HCT116 (cell line): ENCODE data around the gene EMILIN1.

Experiments used
- CTCF ChIP-seq, 3 experiments: fragments of 200-600 bp in 1 of 3; sonication (generic) in 1 of 3; IDR thresholded peaks in 2 of 3; conservative IDR thresholded peaks in 1 of 3; 2 replicates each; pipeline ENCODE4 v1.5.1; 2012 to 2017; ENCODE audit warnings: low read depth in 2 of 3, low read length in 2 of 3, antibody characterized with exemption in 1 of 3, borderline replicate concordance in 1 of 3, control low read depth in 1 of 3, mild to moderate bottlenecking in 1 of 3, mixed read lengths in 1 of 3, mixed run types in 1 of 3, moderate library complexity in 1 of 3; ENCODE audit not compliant: insufficient read depth in 1 of 3
- EGR1 ChIP-seq: IDR thresholded peaks from 2 replicates; pipeline ENCODE4 v1.6.1; 2012; ENCODE audit warnings: low read depth
- EZH2 ChIP-seq: fragments of 200-600 bp; sonication (generic); IDR thresholded peaks from 2 replicates; pipeline ENCODE4 v1.6.1; 2017; ENCODE audit warnings: antibody characterized with exemption, mixed run types
- POLR2A ChIP-seq: IDR thresholded peaks from 2 replicates; pipeline ENCODE4 v1.7.0; 2011; ENCODE audit warnings: borderline replicate concordance; ENCODE audit not compliant: insufficient read depth, insufficient read length; ENCODE audit errors: extremely low read depth
- POLR2AphosphoS5 ChIP-seq: IDR thresholded peaks from 2 replicates; pipeline ENCODE4 v1.6.1; 2011; ENCODE audit warnings: mild to moderate bottlenecking, low read depth, low read length, moderate library complexity
- RAD21 ChIP-seq: IDR thresholded peaks from 2 replicates; pipeline ENCODE4 v1.6.1; 2012; ENCODE audit warnings: low read depth, mild to moderate bottlenecking
- ZNF274 ChIP-seq: fragments of 200-500 bp; sonication (Bioruptor generic); IDR thresholded peaks from 2 replicates; pipeline ENCODE4 v1.6.1; 2014; ENCODE audit warnings: mild to moderate bottlenecking, low read depth, low read length, inconsistent platforms

GRCh38 chr2:27127883-27128667, 49.7 kb downstream of the EMILIN1 start:
- TF ChIP-seq RAD21, result no peak
- TF ChIP-seq EZH2, result no peak
- TF ChIP-seq POLR2A, result no peak
- TF ChIP-seq POLR2AphosphoS5, result no peak
- TF ChIP-seq EGR1, result no peak
- TF ChIP-seq CTCF (IDR thresholded peaks at IDR 0.05 in 2 of 3, conservative IDR thresholded peaks at IDR 0.05 in 1 of 3; ENCODE audit: borderline replicate concordance in 1 of 3, insufficient read depth in 1 of 3, low read depth in 2 of 3, low read length in 2 of 3), result no peak
- no peak for TF ChIP-seq ZNF274
